ENCODE data around the gene KCNQ2.

DNA sequence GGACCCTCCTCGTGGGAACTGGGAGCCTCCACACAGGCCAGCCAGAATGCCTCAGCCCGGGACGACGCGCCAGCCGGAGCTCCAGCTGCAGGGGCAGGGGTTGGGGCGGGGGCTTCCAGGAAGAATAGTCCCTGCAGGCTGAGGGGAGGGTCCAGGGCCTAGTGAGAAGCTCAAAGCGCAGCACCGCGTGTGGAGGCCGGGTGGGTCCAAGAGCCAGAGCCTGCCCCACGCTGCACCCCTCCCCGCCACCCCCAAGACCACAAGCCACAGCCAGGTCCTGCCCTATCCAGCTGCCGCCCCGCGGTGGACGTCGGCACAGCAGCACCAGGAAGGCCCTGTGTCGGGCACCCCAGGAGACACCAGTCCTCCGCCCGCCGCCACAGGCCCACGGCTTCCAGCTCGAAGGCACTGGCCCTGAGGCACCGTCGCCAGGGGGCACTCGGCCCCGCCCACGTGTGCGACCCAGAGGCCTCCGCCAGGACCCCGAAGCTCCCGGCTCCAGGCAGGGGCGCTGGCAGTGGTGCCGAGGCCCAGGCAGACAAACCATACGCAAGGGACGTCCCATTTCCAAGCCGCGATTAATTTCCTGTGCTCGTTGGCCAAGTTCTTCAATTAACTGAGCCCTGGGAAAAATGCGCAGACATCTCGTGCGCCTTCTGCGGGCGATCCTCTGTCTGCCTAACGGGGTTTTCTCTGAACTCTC, 19.5 kb downstream of the KCNQ2 start:
- TF ChIP-seq, protein P1, sequence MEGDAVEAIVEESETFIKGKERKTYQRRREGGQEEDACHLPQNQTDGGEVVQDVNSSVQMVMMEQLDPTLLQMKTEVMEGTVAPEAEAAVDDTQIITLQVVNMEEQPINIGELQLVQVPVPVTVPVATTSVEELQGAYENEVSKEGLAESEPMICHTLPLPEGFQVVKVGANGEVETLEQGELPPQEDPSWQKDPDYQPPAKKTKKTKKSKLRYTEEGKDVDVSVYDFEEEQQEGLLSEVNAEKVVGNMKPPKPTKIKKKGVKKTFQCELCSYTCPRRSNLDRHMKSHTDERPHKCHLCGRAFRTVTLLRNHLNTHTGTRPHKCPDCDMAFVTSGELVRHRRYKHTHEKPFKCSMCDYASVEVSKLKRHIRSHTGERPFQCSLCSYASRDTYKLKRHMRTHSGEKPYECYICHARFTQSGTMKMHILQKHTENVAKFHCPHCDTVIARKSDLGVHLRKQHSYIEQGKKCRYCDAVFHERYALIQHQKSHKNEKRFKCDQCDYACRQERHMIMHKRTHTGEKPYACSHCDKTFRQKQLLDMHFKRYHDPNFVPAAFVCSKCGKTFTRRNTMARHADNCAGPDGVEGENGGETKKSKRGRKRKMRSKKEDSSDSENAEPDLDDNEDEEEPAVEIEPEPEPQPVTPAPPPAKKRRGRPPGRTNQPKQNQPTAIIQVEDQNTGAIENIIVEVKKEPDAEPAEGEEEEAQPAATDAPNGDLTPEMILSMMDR (IDR thresholded peaks at IDR 0.05 in 2 of 3, conservative IDR thresholded peaks at IDR 0.05 in 1 of 3; ENCODE audit: control insufficient read depth in 2 of 3, extremely low read depth in 1 of 3, insufficient read depth in 1 of 3, low read depth in 3 of 3, low read length in 3 of 3), result peak in 2 of 3 experiments; percentile 9 to 16; a peak in 1 of 6 replicates
- TF ChIP-seq POLR2A (IDR thresholded peaks at IDR 0.05; ENCODE audit: low read depth, low read length), result no peak
